ENCODE measurements around the gene C3orf33. TPM values are rescaled to one million over a fixed set of nuclear protein-coding genes. Genes with fewer than 3 reads are reported as not detected.

The C3orf33 gene
- polyA plus RNA-seq, 5 donors: 7.6 to 9.2 (median 8.5) TPM

DNA sequence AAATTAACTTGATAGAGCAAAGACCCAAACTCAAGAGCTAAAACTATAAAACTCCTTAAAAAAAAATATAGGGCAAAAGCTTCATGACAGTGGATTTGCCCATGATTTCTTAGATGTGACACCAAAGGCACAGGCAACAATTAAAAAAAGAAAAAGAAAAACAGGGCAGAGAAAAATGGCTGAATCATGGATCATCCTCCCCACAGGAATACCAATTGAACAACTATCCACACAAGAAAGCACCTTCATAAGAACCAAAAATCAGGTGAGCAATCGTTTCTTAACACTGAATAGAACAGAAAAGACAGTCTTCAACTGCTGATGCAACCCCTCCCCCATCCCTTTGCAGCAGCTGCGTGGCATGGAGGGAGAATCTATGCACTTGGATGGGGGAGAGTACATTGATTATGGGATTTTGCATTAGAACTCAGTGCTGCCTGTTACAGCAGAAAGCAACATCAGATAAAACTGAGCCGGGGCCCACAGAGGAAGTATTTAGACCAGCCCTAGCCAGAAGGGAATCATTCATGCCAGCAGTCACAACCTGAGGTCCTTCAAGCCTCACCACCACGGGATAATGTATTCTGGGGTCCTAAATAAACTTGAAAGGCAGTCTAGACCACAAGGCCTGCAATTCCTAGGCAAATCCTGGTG lies 15.7 kb downstream of the C3orf33 start:
- no peak for DNase-seq

DNA sequence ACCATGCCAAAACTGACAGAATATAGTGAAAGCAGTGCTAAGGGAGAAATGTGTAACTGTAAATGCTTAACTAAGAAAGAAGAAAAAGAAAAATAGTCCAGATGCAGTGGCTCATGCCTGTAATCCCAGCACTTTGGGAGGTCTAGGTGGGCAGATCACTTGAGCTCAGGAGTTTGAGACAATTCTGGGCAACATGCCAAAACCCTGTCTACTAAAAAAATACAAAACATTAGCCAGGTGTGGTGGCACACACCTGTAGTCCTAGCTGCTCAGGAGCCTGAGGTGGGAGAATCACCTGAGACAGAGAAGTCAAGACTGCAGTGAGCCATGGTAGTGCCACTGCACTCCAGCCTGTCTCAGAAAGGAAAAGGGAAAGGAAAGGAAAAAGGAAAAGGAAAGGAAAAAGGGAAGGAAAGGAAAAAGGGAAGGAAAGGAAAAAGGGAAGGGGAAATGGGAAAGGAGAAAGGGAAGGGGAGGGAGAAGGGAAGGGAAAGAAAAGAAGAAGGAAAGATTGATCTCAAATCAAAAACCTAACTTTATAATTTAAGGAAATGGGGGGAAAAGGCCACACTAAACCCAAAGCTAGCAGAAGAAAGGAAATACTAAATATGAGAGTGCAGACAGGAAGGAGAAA lies 20.3 kb downstream of the C3orf33 start:
- DNase-seq: no peak

GRCh38 chr3:155782390-155782953 lies 23.6 kb downstream of the C3orf33 start:
- DNase-seq: no peak

DNA sequence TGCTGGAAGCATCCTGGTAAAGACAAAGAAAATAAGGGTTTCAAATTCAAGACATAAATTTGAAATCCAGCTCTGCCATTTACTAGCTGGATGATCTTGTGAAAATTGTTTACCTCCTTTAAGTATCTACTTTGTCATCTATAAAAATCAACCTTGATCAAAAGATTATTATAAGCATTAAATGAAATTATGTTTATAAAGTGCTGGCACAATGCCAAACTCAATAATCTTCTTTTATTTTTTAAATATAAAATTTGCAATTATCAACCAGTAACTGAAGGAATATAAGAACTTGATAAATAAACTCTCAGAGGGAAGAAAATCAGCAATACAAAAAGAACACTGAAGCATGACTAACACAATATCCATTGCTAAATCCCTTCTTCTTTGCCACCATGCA lies 25.8 kb downstream of the C3orf33 start:
- no peak for DNase-seq

DNA sequence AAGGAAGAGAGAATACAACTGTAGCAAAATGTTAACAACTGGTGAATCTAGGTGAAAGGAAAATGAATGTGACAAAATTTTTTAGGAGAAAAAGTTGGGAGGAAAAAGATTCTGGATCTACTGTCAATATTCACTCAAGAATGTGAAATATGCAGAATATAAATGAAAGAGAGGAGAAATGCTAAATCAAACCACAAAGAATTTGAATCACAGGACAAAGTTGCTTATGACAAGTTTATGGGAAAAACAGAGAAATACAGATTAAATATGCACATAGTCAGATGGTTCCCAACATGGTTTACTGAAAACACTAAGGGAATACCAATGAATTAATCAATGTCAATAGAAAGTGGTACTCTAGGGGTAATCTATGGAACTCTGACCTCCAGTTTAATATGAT lies 27.6 kb downstream of the C3orf33 start:
- DNase-seq: no peak

DNA sequence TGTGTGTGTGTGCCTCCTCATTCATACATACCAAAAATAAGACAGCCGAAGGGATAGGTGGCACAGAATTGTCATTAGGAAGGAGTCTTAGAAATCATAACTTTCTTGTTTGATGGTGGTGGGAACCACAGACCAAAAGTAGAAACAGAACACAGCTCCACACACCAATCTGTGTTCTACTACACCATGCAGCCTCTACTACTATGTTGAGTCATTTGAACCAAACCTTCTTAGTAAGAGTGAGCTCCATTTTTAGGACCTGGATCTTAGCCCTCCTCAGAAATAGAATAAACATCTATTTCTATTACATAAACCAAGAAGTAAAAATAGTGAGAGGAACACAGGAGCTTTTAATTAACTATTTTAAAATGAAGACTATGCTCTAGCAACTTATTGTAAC lies 33.3 kb downstream of the C3orf33 start:
- DNase-seq: peak in 1 of 2 donors; percentile 4

DNA sequence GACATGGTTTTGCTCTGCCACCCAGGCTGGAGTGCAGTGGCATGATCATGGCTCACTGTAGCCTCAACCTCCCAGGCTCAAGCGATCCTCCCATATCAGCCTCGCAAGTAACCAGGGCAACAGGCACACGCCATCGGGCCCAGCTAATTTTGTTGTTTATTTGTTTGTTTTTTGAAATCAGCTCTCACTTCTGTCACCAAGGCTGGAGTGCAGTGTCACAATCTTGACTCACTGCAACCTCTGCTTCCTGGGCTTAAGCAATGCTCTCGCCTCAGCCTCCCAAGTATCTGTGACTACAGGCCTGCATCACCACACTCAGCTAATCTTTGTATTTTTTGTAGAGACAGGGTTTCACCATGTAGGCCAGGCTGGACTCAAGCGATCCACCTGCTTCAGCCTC lies 35.0 kb downstream of the C3orf33 start:
- DNase-seq: no peak

DNA sequence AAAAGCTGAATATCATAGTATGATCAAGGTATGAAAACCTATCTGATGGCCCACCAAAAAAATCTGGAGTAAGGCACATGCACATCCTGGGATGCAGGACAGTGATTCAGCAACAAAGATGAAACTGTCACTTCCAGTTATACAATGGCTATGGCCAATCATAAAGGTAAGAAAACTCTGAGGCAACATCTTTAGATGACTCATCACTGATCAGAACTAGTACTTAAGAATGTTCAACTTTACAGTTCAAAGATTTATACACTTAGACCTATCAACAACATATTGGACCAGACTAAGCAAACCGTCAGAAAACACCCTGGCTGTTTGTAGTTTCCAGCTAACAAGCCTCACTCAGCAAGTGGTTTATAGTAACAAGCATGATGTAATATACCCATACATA lies 39.9 kb downstream of the C3orf33 start:
- no peak for DNase-seq

- no peak for DNase-seq
These were observed 42.1 kb downstream of the C3orf33 start for GRCh38 chr3:155763870-155764463.

DNA sequence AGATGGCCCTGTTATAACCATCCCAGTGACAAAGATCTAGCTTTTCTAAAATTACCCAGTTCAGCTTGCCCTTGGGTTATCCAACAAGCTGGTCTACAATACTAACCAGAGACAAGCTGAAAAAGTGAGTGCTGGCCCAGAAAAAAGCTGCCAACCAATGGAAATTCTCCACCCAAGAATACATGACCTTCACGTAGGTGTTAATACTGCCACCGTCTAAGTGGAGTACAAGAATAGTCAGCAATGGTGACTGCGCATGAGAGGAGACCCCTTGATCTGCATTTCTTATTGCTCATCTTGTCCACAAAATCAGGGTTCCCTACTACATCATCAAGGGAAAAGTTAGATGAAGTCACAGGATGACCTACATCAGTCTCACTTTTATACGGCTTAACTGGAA lies 45.4 kb downstream of the C3orf33 start:
- no peak for DNase-seq

GRCh38 chr3:155757577-155757976 lies 48.5 kb downstream of the C3orf33 start:
- DNase-seq: no peak

DNA sequence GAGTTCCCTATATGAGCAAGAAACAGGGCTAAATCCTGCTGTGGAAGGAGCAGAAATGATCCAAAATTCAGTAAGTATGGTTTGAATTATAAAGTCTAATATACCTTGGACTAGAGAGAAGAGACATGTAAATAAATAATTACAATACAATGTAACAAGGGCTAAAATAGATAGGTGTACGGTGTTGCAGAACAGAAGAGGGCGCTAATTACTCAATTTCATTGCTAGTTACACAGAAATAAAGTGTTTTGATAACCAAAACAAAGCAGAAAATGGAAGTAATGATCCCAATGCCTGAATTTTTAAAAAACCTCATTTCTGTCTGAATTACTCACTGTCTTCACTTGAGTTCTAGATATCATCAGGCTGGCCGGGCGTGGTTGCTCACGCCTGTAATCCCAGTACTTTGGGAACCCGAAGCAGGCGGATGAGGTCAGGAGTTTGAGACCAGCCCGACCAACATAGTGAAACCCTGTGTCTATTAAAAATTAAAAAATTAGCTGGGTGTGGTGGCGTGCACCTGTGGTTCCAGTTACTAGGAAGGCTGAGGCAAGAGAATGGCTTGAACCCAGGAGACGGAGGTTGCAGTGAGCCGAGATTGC lies 52.9 kb downstream of the C3orf33 start:
- no peak for DNase-seq

GRCh38 chr3:155748611-155749365 lies 57.3 kb downstream of the C3orf33 start:
- no peak for DNase-seq

DNA sequence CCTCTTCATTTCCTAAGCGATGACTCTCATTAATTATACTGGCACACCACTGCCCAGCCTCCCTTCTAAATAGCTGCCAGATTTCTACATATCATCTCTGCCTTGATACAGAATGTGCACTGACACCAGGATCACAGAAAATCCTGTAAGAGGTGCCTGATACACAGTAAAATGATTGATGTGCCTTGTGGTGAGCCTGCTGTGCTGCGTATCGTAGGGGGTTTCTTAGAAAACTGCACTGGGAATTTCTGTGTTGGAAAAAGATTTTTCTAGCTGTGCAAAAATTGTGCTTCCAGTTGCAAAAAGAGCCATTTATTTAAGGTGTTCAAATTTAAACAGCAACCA lies 58.2 kb downstream of the C3orf33 start:
- DNase-seq: no peak

GRCh38 chr3:155747286-155747945 lies 58.7 kb downstream of the C3orf33 start:
- no peak for DNase-seq

GRCh38 chr3:155746703-155747102 lies 59.4 kb downstream of the C3orf33 start:
- no peak for DNase-seq

GRCh38 chr3:155745795-155746550 lies 60.1 kb downstream of the C3orf33 start:
- DNase-seq: no peak

- peak in 1 of 2 donors; percentile 46 for DNase-seq
These were observed 61.3 kb downstream of the C3orf33 start, which contains the start of gene PLCH1 for GRCh38 chr3:155744626-155745324. Gene PLCH1 (minus strand): TSS chr3:155745071. CDS start chr3:155704224, 40,847 bp downstream.

GRCh38 chr3:155744010-155744625 lies 62.0 kb downstream of the C3orf33 start:
- DNase-seq: no peak
